Endodermal cell (in vitro differentiated cells): ENCODE measurements around the gene SOSTDC1. TPM values are rescaled to one million over a fixed set of nuclear protein-coding genes. Genes with fewer than 3 reads are reported as not detected.
A peak's percentile ranks its signal among the peaks of the same experiment; 100 is the strongest.

Source experiments
- DNase-seq: peaks from one replicate; pipeline ENCODE4 v3.0.0-alpha.2; 2017
- H3K27ac ChIP-seq: 2 replicates; pipeline ENCODE4 v1.5.1; 2013; ENCODE audit warnings: mild to moderate bottlenecking, low read depth, low read length, moderate library complexity
- H3K27me3 ChIP-seq: 2 replicates; pipeline ENCODE4 v1.6.1; 2013; ENCODE audit warnings: mild to moderate bottlenecking, low read length, moderate library complexity; ENCODE audit not compliant: insufficient read depth, control insufficient read depth, poor library complexity, severe bottlenecking
- H3K36me3 ChIP-seq: 2 replicates; pipeline ENCODE4 v1.7.0; 2013; ENCODE audit warnings: mild to moderate bottlenecking, low read length, moderate library complexity; ENCODE audit not compliant: control insufficient read depth, insufficient read depth
- H3K4me1 ChIP-seq: one replicate; pipeline ENCODE4 v1.7.0; 2013; ENCODE audit warnings: low read length; ENCODE audit not compliant: control insufficient read depth, insufficient read depth
- H3K4me3 ChIP-seq: 2 replicates; pipeline ENCODE4 v1.5.1; 2013; ENCODE audit warnings: mild to moderate bottlenecking, low read length, moderate library complexity
- H3K9ac ChIP-seq: 2 replicates; pipeline ENCODE4 v1.6.1; 2013; ENCODE audit warnings: mild to moderate bottlenecking, low read length, moderate library complexity; ENCODE audit not compliant: poor library complexity, severe bottlenecking; ENCODE audit errors: extremely low read depth
- H3K9me3 ChIP-seq: 2 replicates; pipeline ENCODE4 v1.6.1; 2013; ENCODE audit warnings: mild to moderate bottlenecking, low read length, moderate library complexity; ENCODE audit not compliant: control insufficient read depth
- H3K27ac Mint-ChIP-seq: 2 replicates; pipeline ENCODE4 v1.8.0; 2020; ENCODE audit warnings: mixed read lengths
- H3K27me3 Mint-ChIP-seq: 2 replicates; pipeline ENCODE4 v1.8.0; 2021; ENCODE audit warnings: mild to moderate bottlenecking, mixed read lengths; ENCODE audit not compliant: insufficient read depth
- H3K36me3 Mint-ChIP-seq: 2 replicates; pipeline ENCODE4 v1.8.0; 2020; ENCODE audit warnings: low read depth, mixed read lengths
- H3K4me1 Mint-ChIP-seq: 2 replicates; pipeline ENCODE4 v1.8.0; 2020; ENCODE audit warnings: mixed read lengths
- H3K4me3 Mint-ChIP-seq: 2 replicates; pipeline ENCODE4 v1.8.0; 2020; ENCODE audit warnings: mild to moderate bottlenecking, moderate library complexity, mixed read lengths
- H3K9me3 Mint-ChIP-seq: 2 replicates; pipeline ENCODE4 v1.8.0; 2020; ENCODE audit warnings: mild to moderate bottlenecking, mixed read lengths
- WGBS, 2 experiments: methylation state at CpG; one replicate each; pipeline versions ENCODE4 v1.1.5 to v1.1.7; 2013; ENCODE audit warnings: missing lambda C conversion rate in 2 of 2, mixed read lengths in 1 of 2; ENCODE audit not compliant: insufficient coverage in 1 of 2, insufficient read length in 1 of 2; 5-methylcytosine and 5-hydroxymethylcytosine counted together
- total RNA-seq, 2 donors: library from RNA; stranded (reverse); fragmentation: NEBNext Ultra II Directional in 1 of 2; extraction: Animal tissue kit (Norgen Biotek cat#: 25700) in 1 of 2; gene quantifications; 2 replicates in 1 of 2; 3 replicates in 1 of 2; pipeline ENCODE4 v1.2.1, GENCODE V29; 2021
- TF ChIP-seq, protein P1 (sequence below): fragments of 200-600 bp; sonication (generic); conservative IDR thresholded peaks from 2 replicates; pipeline ENCODE4 v1.5.0; 2021; ENCODE audit warnings: antibody characterized with exemption, mild to moderate bottlenecking

The SOSTDC1 gene
- total RNA-seq, 2 donors from 2014 or later = 0.13 to 0.29 TPM

DNA sequence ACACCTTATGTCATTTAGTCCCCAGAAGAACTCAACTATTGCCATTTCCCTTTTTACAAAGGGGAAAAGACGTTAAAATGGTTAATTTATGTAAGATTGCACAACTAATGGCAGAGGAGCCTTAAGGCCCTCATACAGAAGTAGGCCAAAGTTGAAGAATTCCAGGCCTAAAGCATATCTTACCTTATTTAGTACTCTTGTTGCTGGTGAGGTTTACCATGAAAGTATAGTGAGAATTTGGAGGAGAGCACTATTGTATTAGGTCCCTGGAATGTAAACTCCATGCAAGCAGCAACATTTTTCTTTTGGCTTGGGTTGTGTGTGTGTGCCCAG lies 43.5 kb downstream of the SOSTDC1 start:
- WGBS, 2 experiments = 64 to 100% methylated on average over 1 of the region's 1 CpG
- H3K4me1 ChIP-seq = no peaks in the 10 kb centered on the region
- Mint-ChIP-seq H3K27me3 (peaks cover 4% of the 10 kb centered on the region), H3K36me3 (no peaks in the 10 kb centered on the region), H3K4me1 (peaks cover 23% of the 10 kb centered on the region), H3K4me3 (peak overlapping the region; percentile 68), H3K27ac (no peak overlapping the region), H3K9me3 (no peaks in the 10 kb centered on the region)
- no peak for DNase-seq
- H3K27ac ChIP-seq = no peak overlapping the region
- TF ChIP-seq, protein P1, sequence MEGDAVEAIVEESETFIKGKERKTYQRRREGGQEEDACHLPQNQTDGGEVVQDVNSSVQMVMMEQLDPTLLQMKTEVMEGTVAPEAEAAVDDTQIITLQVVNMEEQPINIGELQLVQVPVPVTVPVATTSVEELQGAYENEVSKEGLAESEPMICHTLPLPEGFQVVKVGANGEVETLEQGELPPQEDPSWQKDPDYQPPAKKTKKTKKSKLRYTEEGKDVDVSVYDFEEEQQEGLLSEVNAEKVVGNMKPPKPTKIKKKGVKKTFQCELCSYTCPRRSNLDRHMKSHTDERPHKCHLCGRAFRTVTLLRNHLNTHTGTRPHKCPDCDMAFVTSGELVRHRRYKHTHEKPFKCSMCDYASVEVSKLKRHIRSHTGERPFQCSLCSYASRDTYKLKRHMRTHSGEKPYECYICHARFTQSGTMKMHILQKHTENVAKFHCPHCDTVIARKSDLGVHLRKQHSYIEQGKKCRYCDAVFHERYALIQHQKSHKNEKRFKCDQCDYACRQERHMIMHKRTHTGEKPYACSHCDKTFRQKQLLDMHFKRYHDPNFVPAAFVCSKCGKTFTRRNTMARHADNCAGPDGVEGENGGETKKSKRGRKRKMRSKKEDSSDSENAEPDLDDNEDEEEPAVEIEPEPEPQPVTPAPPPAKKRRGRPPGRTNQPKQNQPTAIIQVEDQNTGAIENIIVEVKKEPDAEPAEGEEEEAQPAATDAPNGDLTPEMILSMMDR = no peak
- H3K36me3 ChIP-seq = no peaks in the 10 kb centered on the region
- peaks cover 17% of the 10 kb centered on the region for H3K9me3 ChIP-seq
- H3K27me3 ChIP-seq = no peaks in the 10 kb centered on the region
- peak overlapping the region; percentile 67 for H3K4me3 ChIP-seq
- H3K9ac ChIP-seq = no peak overlapping the region

DNA sequence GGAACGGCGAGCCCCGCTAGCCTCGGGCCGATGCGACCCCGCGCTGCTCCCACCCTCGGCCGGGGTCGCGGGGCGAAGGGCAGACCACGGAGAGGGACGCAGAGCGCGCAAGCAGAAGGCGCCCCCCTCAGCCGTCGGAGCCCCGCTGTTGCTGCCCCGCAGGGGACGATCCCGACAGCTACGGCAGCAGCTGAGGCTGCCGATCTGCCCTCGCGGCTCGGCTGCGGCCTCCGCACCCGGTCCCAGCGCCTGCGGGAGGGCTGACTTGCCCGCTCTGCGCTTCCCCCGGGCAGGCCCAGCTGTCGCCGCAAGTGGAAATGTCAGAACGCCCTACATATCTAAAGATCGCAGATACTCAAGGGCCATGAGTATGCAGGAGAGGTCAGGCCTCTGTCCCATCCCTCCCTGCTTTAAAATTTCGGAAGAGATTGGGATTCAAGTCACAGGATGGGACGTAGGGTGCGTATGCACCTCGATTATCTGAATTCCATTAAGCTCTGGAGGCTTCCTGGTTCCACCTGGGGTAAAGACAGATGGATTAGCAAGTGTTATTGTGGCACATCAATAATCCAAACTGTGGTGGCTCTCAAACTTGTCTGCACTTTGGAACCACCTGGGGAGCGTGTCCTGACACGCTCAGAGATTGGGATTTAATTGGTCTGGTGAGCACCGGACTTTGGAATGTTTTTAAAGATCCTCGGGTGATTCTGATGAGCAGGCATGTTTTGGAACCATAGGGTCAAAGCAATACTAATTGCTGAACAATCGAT lies 44.0 kb downstream of the SOSTDC1 start, which contains the start of gene CRPPA:
Gene CRPPA (minus strand): TSS at position 206 of the 770 bp plus-strand sequence. CDS start 216 bp downstream, outside the sequence.
- no peaks in the 10 kb centered on the region for H3K36me3 ChIP-seq
- H3K27ac ChIP-seq = peak within 1 kb of the TSS; percentile 58
- peak; percentile 84 for DNase-seq
- no peaks in the 10 kb centered on the region for H3K27me3 ChIP-seq
- peak within 1 kb of the TSS; percentile 85 for H3K27ac Mint-ChIP-seq
- peak within 1 kb of the TSS; percentile 45 for H3K9ac ChIP-seq
- H3K36me3 Mint-ChIP-seq = no peaks in the 10 kb centered on the region
- H3K4me3 Mint-ChIP-seq = peak within 1 kb of the TSS; percentile 68
- TF ChIP-seq, protein P1 = no peak
- H3K4me1 Mint-ChIP-seq = peaks cover 23% of the 10 kb centered on the region
- peaks cover 3% of the 10 kb centered on the region for H3K9me3 Mint-ChIP-seq
- 13 to 17% methylated on average over 33 to 50 of the region's 50 CpGs for WGBS, 2 experiments
- peaks cover 5% of the 10 kb centered on the region for H3K27me3 Mint-ChIP-seq
- peaks cover 19% of the 10 kb centered on the region for H3K9me3 ChIP-seq
- H3K4me1 ChIP-seq = no peaks in the 10 kb centered on the region
- peak within 1 kb of the TSS; percentile 67 for H3K4me3 ChIP-seq

DNA sequence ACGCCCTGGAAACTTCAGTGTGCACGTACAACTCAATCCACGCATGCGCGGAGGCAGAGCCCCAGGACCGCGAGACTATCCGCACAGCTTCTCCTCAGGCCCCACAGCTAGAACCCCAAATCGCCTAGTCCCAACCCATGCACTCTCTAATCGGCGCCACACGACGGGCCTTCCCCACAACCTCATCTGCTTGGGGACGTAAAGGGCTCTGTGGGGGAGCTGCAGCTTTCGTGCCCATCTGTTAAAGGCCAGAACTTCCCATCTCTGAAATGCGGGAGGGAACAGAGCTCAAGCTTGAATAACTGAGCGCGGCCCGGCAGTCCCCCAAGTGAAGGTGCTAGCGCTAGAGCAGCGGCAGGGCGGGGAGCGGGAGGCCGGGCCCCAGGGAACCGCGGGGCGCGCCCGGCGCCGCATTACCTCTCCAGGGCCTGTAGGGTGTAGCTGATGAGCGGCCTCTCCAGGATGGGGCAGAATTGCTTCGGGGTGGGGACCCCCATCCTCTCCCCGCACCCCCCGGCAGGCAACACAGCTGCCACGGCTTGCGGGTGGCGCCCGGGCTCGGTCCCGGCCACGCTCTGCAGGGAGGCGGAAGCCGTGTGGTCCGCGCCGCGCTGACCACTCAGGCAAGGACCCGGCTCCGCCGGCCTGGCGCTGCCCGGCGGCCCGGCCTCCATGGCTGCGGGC lies 44.7 kb downstream of the SOSTDC1 start:
- Mint-ChIP-seq H3K27ac (peak overlapping the region; percentile 85), H3K36me3 (no peaks in the 10 kb centered on the region), H3K4me1 (peaks cover 23% of the 10 kb centered on the region), H3K27me3 (peaks cover 5% of the 10 kb centered on the region), H3K4me3 (peak overlapping the region; percentile 68), H3K9me3 (peaks cover 3% of the 10 kb centered on the region)
- H3K27me3 ChIP-seq = no peaks in the 10 kb centered on the region
- peak overlapping the region; percentile 45 for H3K9ac ChIP-seq
- H3K4me3 ChIP-seq = peak overlapping the region; percentile 67
- WGBS, 2 experiments = 0 to 12% methylated on average over 2 to 56 of the region's 56 CpGs
- H3K27ac ChIP-seq = peak overlapping the region; percentile 58
- H3K4me1 ChIP-seq = no peaks in the 10 kb centered on the region
- no peaks in the 10 kb centered on the region for H3K36me3 ChIP-seq
- TF ChIP-seq, protein P1 = peak; percentile 72
- peak; percentile 90 for DNase-seq
- peaks cover 19% of the 10 kb centered on the region for H3K9me3 ChIP-seq
